ENCODE results near the gene GLOD4.

DNA sequence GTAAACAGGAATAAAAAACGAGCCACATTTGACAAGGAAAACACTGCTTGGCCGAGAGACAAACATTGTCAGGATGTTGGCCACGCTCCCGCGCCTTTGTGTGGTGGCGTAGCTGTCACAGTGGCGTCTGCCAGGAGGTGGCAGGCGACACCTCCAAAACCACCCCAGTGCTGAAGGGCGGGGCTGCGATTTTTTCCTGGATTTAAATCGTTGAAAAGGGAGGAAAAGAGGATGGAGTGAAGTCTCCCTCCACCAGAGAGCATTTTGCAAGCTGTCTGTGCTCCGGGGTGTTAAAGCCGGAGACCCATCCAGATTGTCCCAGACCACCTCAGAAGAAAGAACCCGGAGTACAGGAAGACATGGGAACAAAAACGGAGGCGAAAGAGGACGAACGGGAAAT is 12.8 kb upstream of the GLOD4 start:
- TF ChIP-seq CTCF (IDR thresholded peaks at IDR 0.05; ENCODE audit: borderline replicate concordance, extremely low read depth, low read length, poor library complexity, severe bottlenecking): peak; percentile 17
- TF ChIP-seq EZH2 (IDR thresholded peaks at IDR 0.05; ENCODE audit: borderline replicate concordance, low read depth, low read length, severe bottlenecking): no peak

All from DND-41 (cell line).